NCI-H69 (cell line): ENCODE results near the gene ACTC1.

Experiments used
- DNase-seq: peaks from one replicate; lab custom pipeline; 2025; lab: John Stamatoyannopoulos, UW

Gene ACTC1

DNA sequence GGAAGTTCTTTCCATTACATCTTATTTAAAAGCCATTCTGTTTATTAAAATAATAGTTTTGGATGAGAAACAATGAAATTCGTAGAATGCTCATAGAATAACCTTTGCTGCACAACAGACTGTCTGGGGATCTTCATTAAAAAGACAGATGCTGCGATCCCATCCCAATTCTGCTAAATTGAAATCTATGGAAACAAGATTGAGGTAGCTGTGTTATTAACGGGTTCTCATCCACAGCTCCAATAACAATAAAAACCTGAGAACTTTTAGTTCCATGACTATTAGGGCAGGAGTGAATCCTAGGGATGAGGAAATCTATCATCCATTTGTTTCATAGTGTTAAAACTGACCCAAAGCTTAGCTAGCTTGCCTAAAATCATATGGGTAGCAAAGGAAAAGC, 38.1 kb downstream of the ACTC1 start:
- no peak for DNase-seq

- DNase-seq, result peak; percentile 75
Observed at GRCh38 chr15:34755419-34755773, 40.0 kb downstream of the ACTC1 start.

DNA sequence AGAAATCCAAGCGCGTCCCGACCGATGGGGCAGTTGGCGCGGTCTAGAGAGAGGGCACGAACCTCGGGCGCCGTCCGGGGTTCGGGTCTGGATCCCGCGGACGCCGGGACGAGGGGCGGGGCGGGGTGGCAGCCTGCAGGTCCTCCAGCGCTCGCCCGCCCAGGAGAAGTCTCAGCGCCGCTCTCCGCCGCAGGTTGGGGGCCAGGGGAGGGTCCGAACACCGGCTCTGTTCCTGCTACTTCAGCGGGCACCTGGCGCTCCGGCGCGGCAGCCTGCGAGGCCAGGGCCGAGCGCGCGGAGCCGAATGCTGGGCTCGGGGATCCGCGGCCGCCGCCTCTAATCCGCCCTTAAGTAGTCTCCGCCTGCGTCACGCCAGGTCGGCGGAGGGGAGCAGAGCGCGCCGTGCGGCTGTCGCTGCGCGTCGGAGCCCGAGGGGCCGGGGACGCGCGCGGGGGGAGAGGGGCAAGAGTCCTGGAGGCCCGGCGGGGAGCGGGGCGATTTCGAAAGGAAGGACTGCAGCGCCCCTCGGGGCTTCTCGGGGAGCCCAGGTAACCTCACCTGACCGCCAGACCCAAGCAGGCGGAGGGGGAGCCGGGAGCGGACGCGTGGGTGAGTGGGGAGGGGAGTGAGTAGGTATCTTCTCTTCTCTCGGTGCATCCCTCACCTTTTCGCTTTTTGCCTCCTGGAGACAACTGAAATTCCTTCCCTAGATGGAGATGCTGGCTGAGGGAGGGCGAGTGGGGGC, 40.5 kb downstream of the ACTC1 start, which contains the start of gene GJD2:
Gene GJD2 (minus strand): TSS at position 325 of the 745 bp plus-strand sequence. CDS start 510 bp downstream, outside the sequence.
- peak; percentile 85 for DNase-seq

GRCh38 chr15:34754171-34754601, 41.2 kb downstream of the ACTC1 start:
- peak; percentile 69 for DNase-seq

GRCh38 chr15:34753236-34753894, 42.0 kb downstream of the ACTC1 start:
- peak; percentile 26 for DNase-seq

GRCh38 chr15:34749691-34750090, 45.7 kb downstream of the ACTC1 start:
- DNase-seq, result no peak
